T1000 (cell line): ENCODE measurements around the gene CAP2.
"Not testable (repeated sequence)": the region's sequence is repeated elsewhere in the genome, so short reads cannot be mapped to it uniquely, and the experiment has no call there.

ENCODE experiments used
- DNase-seq: peaks from one replicate; lab custom pipeline; 2025; ENCODE audit warnings: mixed read lengths; lab: John Stamatoyannopoulos, UW

CAP2 gene

DNA sequence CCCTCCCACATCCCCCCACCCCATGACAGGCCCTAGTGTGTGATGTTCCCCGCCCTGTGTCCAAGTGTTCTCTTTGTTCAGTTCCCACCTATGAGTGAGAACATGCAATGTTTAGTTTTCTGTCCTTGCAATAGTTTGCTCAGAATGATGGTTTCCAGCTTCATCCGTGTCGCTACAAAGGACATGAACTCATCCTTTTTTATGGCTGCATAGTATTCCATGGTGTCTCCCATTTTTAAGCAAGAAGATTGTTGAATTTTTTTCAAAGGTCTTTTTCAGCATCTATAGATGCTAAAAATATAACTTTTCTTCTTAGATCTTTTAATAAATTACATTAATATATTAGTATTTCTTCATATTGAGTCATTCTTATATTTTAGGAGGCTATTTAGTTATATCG, 47.4 kb downstream of the CAP2 start:
- DNase-seq = not testable (repeated sequence)

DNA sequence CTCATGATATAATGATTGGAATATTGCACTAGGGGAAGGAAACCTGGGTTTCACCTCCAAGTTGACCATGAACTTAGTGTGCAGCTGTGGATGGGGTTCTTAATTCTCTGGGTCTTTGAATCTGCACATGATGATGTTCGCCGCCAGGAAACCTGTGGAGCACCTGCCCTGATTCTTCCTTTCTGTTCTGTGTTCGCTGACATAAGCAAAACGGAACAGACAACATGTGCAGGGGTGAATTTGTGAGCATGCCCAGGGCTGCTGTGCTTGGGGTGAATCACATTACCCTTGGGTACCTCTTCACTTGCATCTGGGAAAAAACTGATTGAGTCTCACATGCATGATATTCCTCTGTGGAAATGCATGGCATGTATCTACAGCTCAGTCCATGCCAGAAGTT, 48.8 kb downstream of the CAP2 start:
- DNase-seq = no peak

DNA sequence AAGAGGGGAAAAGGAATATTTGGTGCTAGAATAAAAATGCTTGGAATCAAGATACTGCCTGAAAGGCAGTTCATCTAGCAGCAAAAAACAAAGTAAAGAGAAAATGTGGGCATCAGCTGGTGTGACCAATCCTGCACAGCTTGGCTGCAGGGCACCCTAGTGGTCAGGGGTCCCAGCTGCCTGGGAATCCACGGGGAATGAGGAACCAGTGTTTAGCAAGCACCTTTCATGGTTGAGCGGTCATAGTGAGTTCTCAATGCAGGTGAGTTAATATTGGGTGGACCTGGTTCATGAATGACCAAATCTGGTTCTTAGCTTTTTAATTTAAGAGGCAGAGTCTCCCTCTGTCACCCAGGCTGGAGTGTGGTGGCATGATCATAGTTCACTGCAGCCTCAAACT, 53.3 kb downstream of the CAP2 start:
- DNase-seq = no peak

DNA sequence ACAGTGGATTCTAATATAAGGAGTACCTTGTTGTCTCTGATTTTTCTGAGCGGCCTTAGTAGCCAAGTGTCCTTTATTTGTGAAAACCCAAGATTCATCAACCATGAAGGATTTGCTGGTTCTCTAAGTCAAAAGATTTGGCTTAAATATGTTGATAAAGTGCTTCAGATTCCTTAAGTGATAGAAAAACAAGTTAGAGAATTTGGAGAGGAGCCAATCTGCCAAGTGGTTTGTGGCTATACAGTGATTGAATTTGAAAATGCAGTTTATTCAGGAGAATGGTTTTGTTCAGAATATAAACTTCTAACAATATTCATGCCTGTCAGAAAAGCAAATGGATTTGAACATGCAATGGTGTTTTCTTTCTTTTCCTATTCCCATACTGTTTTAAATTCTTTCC, 54.8 kb downstream of the CAP2 start:
- DNase-seq = no peak

DNA sequence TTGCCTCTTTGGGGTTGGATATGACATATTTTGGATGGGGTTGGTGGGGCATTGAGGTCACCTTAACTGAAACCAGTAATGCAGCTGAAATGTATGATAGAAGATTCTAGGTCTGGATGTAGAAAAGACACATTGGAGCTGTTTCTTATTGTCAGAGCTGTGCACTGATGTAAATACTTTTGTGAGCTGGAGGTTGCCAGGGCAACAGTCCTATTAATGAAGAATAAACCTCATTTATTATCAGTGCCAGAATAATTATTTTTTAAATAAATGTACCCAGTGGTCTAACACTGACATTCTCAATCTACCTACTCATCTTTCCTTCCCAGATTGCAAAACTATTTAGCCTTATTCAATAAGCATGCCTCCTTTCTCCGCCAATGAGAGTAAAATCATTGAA, 57.0 kb downstream of the CAP2 start:
- no peak for DNase-seq

DNA sequence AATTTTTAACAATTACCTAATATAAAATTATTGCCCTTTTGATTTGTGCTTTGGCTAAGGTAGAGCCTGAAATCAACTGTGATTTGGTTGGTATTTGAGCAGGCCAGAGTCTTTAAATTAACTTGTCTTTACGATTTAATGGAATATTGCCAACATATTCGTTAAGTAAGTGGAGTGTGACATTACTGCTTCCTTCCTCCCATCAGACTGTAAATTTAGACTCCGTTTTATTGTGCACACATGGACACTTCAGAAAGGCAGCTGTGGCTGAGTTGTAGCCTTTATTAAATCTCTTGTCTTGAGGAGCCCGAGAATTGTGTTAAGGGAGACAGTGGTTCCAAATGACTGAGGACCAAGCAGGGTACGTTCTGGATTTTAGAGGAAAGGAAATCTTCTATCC, 57.4 kb downstream of the CAP2 start:
- DNase-seq = no peak

DNA sequence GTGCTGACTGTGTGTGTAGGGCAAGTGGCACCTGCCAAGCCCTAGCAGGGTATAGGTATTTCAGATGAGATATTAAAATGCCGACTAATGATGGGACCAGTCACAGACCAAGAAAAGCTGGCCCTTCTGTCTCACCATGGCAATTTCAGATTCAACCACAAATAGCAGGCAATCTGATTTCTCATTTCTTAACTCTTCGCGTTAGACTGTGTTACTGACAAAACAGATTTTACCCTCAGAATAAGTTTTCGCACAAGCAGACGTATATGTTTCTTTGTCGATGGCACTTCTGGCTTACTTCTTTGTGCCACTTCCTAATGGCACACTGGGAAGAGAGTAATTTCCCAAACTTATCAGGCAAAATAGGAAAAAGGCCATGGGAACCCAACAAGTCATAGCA, 58.7 kb downstream of the CAP2 start:
- DNase-seq = no peak

DNA sequence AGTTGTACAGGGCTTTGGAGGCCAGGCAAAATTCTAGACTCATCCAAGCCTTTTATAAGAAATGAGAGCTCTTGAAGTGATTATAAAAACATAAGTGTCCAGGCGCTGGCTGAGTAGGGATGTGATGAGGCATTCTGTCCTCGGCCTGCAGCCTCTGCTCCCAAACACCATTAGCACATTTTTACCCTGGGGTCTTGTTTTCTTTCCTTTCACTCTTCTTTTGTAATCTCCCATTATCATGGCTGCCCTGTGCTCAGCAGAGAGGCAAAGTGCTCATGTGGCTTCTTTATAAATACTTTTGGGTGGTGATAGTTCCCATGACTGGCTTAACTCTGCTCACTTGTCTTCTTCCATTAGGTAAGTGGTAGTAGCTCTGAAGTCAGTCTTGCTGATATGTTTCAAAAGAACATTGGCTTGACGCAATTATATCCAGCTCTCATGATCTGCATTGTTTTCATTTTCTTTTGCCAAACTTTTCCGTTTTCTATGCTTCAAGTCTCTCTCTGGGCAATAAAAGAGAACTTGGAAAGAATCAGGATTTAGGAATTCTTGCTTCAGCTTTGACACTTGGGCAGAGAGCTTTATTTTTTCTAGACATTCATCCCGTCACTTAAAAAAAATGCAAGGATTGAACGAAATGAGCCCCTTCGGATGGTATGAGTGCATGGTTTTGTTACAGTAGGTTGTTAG, 61.1 kb downstream of the CAP2 start:
- DNase-seq = no peak

DNA sequence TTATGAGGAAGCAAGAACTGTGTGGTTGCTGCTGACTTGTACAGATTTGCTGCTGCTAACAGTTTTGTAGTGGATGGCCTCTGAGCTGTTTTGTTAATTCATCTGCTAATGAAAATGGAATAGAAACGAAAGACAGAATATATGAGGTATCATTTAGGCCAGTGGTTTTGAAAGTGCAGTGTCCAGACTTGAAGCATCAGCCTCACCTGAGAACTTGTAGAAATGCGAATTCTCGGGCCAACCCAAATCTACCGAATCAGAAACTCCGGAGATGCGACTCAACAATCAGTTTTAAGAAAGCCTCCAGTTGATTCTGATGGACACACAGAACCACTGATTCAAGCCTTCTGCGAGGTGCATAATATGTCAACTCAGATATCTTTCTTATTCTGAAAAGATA, 62.5 kb downstream of the CAP2 start:
- DNase-seq = no peak

DNA sequence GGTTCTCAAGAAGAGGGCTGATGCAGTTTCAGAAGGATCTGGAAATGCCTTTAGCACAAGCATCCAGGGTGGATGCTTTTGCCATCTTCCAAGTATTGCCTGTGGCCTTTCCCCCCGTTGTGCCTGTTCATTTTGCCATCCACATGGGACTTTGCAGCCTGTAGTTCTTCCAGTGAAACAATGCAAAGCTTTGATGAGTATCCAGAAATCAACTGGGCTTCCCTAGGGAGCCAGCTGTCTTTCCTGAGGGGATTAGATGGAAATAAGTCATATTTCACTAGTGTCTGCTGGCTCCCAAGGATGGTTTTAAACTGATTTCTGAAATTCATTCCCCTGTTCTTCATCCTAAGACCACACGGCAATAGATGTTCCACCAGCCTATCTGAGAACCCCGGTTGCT, 63.3 kb downstream of the CAP2 start:
- DNase-seq = no peak

DNA sequence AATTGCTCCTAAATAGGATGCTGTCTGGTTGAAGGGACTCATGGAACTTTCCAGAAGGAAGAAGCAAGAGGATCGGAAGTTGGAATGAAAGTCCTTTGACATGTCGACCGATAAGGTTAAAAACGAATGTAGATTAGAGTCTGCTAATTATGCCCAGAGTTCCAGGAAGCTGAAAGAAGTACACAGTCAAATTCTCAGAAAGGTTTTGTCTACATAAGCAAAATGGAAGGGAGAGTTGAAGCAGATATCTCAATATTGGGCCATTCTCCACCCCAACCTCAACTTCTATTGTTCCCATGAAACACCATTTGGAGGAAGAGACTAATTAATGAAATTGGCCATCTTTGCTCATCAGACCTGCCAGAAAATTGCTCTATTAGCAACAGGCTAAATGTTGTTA, 64.0 kb downstream of the CAP2 start:
- no peak for DNase-seq

DNA sequence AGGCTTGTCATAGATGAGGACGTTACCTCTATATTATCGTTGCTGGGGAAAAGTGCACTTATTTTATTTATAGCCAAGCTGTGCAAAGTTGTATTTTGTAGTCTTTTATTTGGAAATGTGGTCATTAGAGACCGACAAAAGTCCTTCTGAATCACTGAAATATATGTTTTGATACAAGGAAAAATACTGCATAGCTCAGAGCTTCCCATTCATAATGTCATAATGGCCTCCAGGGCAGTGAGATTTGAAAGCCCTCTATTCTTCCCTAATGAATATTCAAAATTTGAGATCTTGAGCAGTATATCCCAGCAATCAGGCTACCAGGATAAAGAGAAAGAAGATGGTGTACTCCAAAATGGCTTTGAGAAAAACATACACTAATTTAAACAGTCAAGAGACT, 64.6 kb downstream of the CAP2 start:
- DNase-seq = no peak

DNA sequence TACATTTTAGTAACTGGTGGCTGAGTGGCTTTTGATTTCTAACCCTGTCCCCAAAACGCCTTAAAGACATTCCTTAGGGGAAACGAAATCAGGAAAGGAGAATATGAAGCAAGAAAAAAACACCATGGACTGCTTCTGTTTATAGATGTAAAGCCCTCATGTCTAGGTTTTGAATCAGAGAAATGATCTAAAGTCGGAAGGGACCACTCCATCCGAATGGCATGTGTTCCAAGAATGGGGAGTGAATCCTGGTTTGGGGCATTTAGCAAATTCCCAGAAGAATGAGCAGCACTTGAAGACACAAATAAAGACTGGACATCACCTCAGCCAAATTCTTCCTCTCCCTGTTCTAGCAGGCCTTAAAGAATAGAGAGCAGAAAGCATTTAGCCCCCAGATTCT, 65.6 kb downstream of the CAP2 start:
- DNase-seq = no peak

DNA sequence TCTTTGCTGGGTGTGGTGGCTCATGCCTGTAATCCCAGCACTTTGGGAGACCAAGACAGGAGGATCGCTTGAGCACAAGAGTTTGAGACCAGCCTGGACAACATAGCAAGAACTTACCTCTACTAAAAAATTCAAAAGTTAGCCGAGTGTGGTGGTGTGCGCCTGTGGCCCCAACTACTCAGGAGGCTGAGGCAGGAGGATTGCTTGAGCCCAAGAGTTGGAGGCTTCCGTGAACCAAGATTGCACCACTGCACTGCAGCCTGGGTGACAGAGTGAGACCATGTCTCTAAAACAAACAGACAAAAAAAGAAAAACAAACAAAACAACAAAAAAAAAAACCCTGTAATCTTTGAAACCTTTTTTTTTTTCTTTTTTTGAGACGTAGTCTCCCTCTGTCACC, 67.5 kb downstream of the CAP2 start:
- DNase-seq = no peak

DNA sequence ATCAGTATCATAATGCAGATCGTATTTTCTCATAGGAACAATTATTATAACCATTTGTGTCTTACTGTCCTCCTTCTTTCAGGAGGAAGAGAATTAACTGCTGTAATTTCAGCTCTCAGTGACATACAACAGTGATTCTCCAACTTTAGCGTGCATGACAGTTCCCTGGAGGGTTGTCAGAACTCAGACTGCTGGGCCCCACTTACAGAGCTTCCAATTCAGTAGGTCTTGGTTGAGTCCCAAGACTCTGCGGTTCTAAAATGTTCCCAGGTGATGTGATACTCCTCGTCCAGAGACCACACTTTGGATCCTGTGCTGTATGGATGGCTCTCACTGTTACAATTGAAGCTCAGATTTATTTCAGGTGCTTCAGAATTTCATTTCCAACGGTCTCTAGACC, 72.8 kb downstream of the CAP2 start:
- DNase-seq = no peak

DNA sequence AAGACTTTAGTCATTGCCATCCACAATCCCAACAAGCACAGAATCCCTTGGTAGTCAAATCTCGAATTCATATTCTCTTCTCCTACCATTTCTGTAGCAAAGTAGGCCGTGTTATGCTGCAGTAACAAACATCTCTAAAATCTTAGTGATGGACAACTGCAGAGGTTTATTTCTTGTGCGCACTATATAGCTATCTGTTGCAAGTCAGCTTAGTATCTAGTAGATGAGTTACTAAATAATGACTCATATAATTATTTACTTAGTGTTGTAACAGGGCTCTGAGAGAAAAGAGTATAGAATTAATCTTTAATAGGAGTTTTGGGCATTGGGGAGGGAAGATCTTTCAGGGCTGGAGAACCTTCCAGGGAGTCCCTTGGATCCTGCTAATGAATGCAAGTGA, 73.3 kb downstream of the CAP2 start:
- DNase-seq = no peak

DNA sequence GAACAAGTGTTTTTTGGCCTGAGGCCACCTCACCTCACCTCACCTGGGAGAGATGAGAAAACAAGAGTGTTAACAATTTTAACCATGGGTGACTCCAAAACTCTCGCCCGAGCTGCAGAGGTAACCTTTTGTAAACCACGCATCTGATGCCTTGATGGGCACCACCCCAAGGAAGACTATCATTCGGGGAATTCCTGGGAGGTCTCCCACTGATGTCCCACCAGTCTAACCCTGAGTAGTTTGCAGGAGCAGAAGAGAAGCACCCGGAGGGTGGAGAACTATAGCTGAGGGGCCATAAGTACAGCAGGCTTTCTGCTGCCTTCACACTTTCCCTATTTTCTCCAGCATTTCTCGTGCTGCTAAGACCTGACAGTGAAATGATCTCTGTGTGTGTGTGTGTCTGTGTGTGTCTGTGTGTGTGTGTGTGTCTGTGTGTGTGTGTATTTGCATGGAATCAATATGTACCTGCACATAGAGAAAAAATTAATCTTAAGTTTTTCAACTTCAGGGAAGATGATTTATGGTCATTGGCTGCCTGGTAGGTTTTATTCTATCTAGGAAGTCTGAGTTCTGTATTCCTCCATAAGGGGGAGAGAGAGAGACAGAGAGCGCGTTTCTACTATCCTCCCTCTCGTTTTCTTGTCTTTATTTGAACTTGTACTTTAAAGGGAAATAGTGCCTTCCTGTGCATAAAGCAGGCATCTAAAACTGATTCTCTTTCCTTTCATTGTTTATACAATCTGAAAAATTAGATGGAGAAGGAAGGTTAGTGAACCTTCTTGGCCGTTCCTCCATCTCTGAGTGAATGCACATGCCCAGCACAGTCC, 75.8 kb downstream of the CAP2 start:
- DNase-seq = no peak

DNA sequence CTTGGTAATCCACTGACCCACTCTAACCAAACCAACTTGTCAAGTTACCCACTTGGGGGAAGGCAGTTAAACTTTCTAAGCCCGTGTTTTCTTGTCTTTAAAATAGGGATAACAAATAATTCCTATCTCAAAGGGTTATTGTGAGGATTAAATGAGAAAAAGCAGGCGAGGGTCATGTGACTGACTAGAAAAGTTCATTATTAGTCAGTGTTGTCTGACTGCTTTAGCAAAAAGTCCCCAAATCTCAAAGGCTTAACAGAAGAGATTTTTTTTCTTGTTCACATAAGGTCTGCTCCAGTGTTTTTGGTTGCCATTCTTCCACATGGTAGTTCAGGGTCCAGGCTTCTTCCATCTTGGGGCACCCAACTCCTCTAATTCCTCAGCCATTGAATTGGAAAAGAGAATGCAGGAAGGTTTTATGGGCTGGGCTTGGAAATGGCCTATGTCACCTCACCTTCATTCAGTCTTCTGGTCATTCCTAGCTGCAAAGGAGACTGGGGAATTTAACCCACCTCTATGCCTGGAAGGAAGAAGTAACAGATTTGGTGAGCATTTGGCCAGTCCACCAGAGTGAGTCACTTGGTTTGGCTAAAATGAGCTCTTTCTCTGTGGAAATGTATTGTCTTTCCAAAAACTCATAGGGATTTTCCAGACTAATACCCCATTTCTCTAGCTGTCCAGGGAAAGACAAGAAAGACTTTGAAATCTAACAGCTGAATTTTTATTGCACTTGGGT, 77.0 kb downstream of the CAP2 start:
- no peak for DNase-seq

DNA sequence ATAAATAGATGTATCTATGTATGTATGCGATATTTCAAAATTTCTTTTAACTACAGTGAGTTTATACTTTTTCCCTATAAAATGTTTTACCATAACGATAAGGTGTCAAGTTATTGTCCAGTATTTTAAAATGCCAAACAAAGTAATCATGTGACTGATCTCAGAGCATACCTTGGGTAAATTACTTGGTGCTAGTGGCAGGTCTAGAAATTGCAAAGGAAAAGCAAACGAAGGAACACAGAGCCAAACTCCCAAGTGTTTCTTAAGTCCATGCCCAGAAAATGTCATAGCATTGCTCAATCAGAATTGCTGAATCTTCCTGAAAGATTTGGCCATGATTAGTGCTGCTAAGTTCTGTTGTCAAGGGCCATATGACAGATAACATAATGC, 77.5 kb downstream of the CAP2 start:
- DNase-seq = no peak

DNA sequence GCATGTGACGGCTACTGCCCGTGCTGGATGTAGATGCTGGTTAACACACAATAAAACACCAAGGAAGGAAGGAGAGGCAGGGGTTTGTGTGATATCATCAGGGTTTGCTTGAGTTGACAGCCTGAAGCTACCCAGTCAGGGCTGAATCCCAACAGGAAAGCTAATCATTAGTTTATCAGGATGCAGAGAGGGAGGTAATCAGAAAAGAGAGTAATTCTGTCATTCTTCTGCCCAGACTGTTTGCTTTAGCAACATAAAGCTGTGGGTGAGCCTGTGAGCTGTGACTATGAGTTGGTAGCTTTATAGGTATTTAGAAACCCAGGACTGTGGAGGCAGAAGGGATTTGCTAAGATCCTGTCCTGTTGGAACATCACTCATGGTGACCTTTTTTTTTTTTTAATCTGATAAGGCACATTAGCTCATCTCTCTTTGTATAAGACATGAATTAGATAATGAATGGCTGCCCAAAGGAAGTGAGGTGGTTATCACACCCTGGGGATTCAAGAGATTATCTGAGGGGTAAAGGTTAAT, 79.3 kb downstream of the CAP2 start:
- DNase-seq = no peak

DNA sequence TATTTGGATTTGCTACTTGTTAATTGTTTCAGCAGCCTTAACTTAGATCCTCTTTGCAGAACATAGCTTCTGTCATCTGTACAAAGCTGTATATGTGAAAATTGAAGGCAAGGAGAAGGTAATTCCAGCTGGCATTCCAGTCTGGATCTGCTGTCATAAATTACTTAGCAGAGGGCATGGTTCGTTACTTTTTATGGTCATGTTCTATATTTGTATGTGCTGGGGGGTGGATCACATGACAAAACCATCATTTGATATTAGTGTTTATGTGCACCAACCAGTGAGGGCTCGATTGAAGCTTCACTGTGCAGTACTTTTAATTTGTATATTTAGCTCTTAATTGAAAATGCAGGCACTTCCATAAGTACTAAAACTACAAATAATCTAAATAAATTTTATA, 80.2 kb downstream of the CAP2 start:
- DNase-seq = no peak

DNA sequence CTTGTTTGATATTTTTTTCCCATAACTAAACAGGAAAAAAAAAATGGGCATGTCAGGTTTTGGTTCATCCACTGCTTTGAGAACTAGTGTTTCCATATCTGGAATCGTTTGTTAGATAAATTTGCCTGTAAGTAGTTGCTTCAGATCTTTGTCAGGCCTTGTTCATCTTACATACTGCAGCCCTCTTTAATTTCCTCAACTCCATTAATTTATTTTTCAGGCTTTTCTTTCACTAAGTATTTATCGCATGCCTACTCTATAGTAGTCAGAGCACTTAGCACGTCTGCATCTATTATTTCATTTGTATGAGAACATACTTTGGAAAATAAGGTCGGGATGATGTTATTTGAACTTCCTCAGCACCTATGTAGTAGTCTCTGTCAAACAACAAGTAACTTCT, 80.9 kb downstream of the CAP2 start:
- DNase-seq = no peak
